A549 (cell line): ENCODE results near the gene B4GALT7. TPM values are rescaled to one million over a fixed set of nuclear protein-coding genes. Genes with fewer than 3 reads are reported as not detected.

Experiments
- ATAC-seq, 2 experiments: fragments of 200-7000 bp in 1 of 2; fragments of >200 bp in 1 of 2; cut with Nextera tagmentation in 1 of 2; cut with Tn5 transposase in 1 of 2; 3 replicates each; pipeline versions ENCODE4 v1.8.0 to v1.9.1; 2018 to 2020; ENCODE audit warnings: mild to moderate bottlenecking in 1 of 2, moderate library complexity in 1 of 2
- CTCF ChIA-PET: fragments of 300-600 bp; sonication (Branson Sonifier 250); formaldehyde crosslinking; extraction: SDS; loops from one replicate; lab custom pipeline; 2021; ENCODE audit warnings: antibody characterized with exemption, inconsistent platforms; lab: Yijun Ruan, JAX
- POLR2A ChIA-PET: fragments of 350-600 bp; formaldehyde crosslinking; extraction: SDS; loops from one replicate; lab custom pipeline; 2021; ENCODE audit warnings: antibody characterized with exemption, inconsistent platforms; lab: Yijun Ruan, JAX
- DNase-seq, 2 experiments: peaks; one replicate each; pipeline versions ENCODE4 v3.0.0 to v3.0.0-alpha.2; 2011 to 2016; ENCODE audit warnings: low read depth in 1 of 2, low spot score in 1 of 2
- FAIRE-seq: peaks from 2 replicates; lab custom pipeline; 2011; peaks lifted over from hg19 to GRCh38; lab: Jason Lieb, UNC
- H3K27ac ChIP-seq, 2 experiments: fragments of >200 bp; sonication (Bioruptor Twin); formaldehyde crosslinking; 3 replicates each; pipeline ENCODE4 v1.5.1; 2016 to 2017
- H3K4me1 ChIP-seq: fragments of >200 bp; sonication (Bioruptor Twin); formaldehyde crosslinking; 3 replicates; pipeline ENCODE4 v1.6.1; 2016
- H3K4me2 ChIP-seq: fragments of >200 bp; sonication (Bioruptor Twin); formaldehyde crosslinking; 3 replicates; pipeline ENCODE4 v1.6.1; 2016
- H3K4me3 ChIP-seq: fragments of >200 bp; sonication (Bioruptor Twin); formaldehyde crosslinking; 3 replicates; pipeline ENCODE4 v1.5.1; 2016
- H3K9me3 ChIP-seq: fragments of >200 bp; sonication (Bioruptor Twin); formaldehyde crosslinking; 3 replicates; pipeline ENCODE4 v1.6.1; 2016
- BHLHE40 ChIP-seq: IDR thresholded peaks from 2 replicates; pipeline ENCODE4 v1.6.1; 2012; ENCODE audit warnings: low read depth, low read length, inconsistent platforms
- CBX2 ChIP-seq: fragments of 200-600 bp; sonication (generic); IDR thresholded peaks from 2 replicates; pipeline ENCODE4 v1.6.1; 2016; ENCODE audit warnings: low read depth, mild to moderate bottlenecking, borderline replicate concordance
- CHD2 ChIP-seq: fragments of 150-350 bp; IDR thresholded peaks from 2 replicates; pipeline ENCODE4 v1.6.1; 2014; ENCODE audit warnings: low read length; ENCODE audit not compliant: partially characterized antibody
- CHD4 ChIP-seq: fragments of 200-600 bp; sonication (generic); IDR thresholded peaks from 2 replicates; pipeline ENCODE4 v1.6.1; 2016; ENCODE audit warnings: antibody characterized with exemption, mild to moderate bottlenecking, borderline replicate concordance
- EHF ChIP-seq: fragments of 250-450 bp; sonication (Bioruptor Pico); IDR thresholded peaks from 2 replicates; pipeline ENCODE4 v1.5.0; 2020; ENCODE audit warnings: mild to moderate bottlenecking
- FOSB ChIP-seq: fragments of 250-450 bp; sonication (Bioruptor Pico); IDR thresholded peaks from 2 replicates; pipeline ENCODE4 v1.5.0; 2020; ENCODE audit warnings: mild to moderate bottlenecking, moderate library complexity
- HDAC2 ChIP-seq: fragments of 200-600 bp; sonication (generic); IDR thresholded peaks from 2 replicates; pipeline ENCODE4 v1.6.1; 2016
- MAFK ChIP-seq: fragments of 450-650 bp; IDR thresholded peaks from 2 replicates; pipeline ENCODE4 v1.6.1; 2014; ENCODE audit not compliant: partially characterized antibody
- MAZ ChIP-seq: fragments of 150-350 bp; IDR thresholded peaks from 2 replicates; pipeline ENCODE4 v1.6.1; 2014; ENCODE audit warnings: antibody characterized with exemption, low read depth, low read length, borderline replicate concordance
- MYC ChIP-seq: IDR thresholded peaks from 2 replicates; pipeline ENCODE4 v1.6.1; 2012; ENCODE audit warnings: mild to moderate bottlenecking, inconsistent platforms, low read length, improper control_type of control experiment, borderline replicate concordance
- NR3C1 ChIP-seq: fragments of >200 bp; sonication (Bioruptor Twin); formaldehyde crosslinking; IDR thresholded peaks from 3 replicates; pipeline ENCODE4 v1.6.1; 2017
- POLR2A ChIP-seq: IDR thresholded peaks from 2 replicates; pipeline ENCODE4 v1.6.1; 2012; ENCODE audit warnings: mild to moderate bottlenecking, low read length
- RCOR1 ChIP-seq: fragments of 150-350 bp; IDR thresholded peaks from 2 replicates; pipeline ENCODE4 v1.6.1; 2014; ENCODE audit warnings: antibody characterized with exemption, low read length, low read depth
- RFX5 ChIP-seq: fragments of 450-650 bp; IDR thresholded peaks from 2 replicates; pipeline ENCODE4 v1.7.1; 2014; ENCODE audit warnings: antibody characterized with exemption, mild to moderate bottlenecking, moderate library complexity
- SMC3 ChIP-seq: fragments of >200 bp; sonication (Bioruptor Twin); formaldehyde crosslinking; IDR thresholded peaks from 3 replicates; pipeline ENCODE4 v1.6.1; 2018; ENCODE audit warnings: inconsistent platforms
- ZC3H11A ChIP-seq: fragments of 450-650 bp; IDR thresholded peaks from 2 replicates; pipeline ENCODE4 v1.6.1; 2014; ENCODE audit warnings: antibody characterized with exemption, mild to moderate bottlenecking
- ZSCAN20 ChIP-seq: fragments of 250-450 bp; sonication (Bioruptor Pico); IDR thresholded peaks from 2 replicates; pipeline ENCODE4 v1.8.0; 2022; ENCODE audit warnings: mild to moderate bottlenecking, moderate library complexity
- WGBS: methylation state at CpG from one replicate; pipeline ENCODE4 v1.1.6; 2017; ENCODE audit errors: missing lambda C conversion rate; 5-methylcytosine and 5-hydroxymethylcytosine counted together
- polyA plus RNA-seq, 4 experiments: library from polyadenylated mRNA; depleted of rRNA in 3 of 4; stranded (reverse); fragments of >200 nt; fragmentation: RNase III in 1 of 4; extraction: RNeasy Plus Mini Kit Qiagen cat#74134 plus additional on column Dnase treatment in 1 of 4; gene quantifications; 2 replicates in 3 of 4; 3 replicates in 1 of 4; pipeline ENCODE4 v1.2.3, GENCODE V29; 2011 to 2017
- TF ChIP-seq, protein P1 (sequence below): fragments of 250-450 bp; sonication (Bioruptor Pico); IDR thresholded peaks from 2 replicates; pipeline ENCODE4 v1.5.0; 2021; ENCODE audit warnings: mild to moderate bottlenecking, moderate library complexity, borderline replicate concordance
- TF ChIP-seq, protein P2 (sequence below): fragments of >200 bp; sonication (Bioruptor Twin); formaldehyde crosslinking; IDR thresholded peaks from 3 replicates; pipeline ENCODE4 v1.5.1; 2016
- TF ChIP-seq, protein P3 (sequence below): fragments of 200-600 bp; sonication (generic); IDR thresholded peaks from 2 replicates; pipeline ENCODE4 v1.6.1; 2016; ENCODE audit warnings: antibody characterized with exemption, mild to moderate bottlenecking, moderate library complexity

The B4GALT7 gene
- polyA plus RNA-seq, 2 of the 4 experiments (the other 2 are of a cell fraction): 13.0 to 18.0 TPM

DNA sequence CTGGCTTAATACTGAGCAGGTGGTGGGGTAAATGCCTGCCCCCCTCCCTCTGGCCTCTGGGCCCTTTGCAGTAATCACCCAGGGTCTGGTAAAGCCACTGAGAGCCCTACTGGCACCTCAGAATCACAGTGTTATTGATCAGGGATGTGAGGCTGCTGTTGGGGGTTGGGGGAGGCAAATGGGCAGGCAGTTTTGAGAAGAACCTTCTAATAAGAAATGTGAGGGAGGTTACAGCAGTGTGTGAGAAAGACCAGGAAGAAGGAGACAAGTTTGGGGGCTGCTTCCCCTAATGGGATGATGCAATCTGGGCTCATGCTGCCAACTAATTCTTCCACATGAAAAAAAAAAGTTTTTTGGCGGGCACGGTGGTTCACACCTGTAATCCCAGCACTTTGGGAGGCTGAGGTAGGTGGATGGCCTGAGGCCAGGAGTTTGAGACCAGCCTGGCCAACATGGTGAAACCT is 3.1 kb upstream of the B4GALT7 start:
- H3K9me3 ChIP-seq: no peaks in the 10 kb centered on the region
- peaks cover 22% of the 10 kb centered on the region; the same call in 2 of the 3 replicates for H3K4me1 ChIP-seq
- no peak overlapping the region for H3K27ac ChIP-seq
- no peak for FAIRE-seq
- TF ChIP-seq SMC3 (no peak), FOSB (CRISPR knock-in tag) (no peak), CBX2 (no peak), HDAC2 (no peak), RFX5 (no peak), MAZ (no peak), POLR2A (no peak), CHD2 (no peak), CHD4 (no peak), ZSCAN20 (CRISPR knock-in tag) (no peak), RCOR1 (no peak), EHF (CRISPR knock-in tag) (no peak), MAFK (no peak), NR3C1 (no peak), MYC (no peak)
- TF ChIP-seq, protein P1, sequence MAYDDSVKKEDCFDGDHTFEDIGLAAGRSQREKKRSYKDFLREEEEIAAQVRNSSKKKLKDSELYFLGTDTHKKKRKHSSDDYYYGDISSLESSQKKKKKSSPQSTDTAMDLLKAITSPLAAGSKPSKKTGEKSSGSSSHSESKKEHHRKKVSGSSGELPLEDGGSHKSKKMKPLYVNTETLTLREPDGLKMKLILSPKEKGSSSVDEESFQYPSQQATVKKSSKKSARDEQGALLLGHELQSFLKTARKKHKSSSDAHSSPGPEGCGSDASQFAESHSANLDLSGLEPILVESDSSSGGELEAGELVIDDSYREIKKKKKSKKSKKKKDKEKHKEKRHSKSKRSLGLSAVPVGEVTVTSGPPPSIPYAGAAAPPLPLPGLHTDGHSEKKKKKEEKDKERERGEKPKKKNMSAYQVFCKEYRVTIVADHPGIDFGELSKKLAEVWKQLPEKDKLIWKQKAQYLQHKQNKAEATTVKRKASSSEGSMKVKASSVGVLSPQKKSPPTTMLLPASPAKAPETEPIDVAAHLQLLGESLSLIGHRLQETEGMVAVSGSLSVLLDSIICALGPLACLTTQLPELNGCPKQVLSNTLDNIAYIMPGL: no peak
- TF ChIP-seq, protein P2, sequence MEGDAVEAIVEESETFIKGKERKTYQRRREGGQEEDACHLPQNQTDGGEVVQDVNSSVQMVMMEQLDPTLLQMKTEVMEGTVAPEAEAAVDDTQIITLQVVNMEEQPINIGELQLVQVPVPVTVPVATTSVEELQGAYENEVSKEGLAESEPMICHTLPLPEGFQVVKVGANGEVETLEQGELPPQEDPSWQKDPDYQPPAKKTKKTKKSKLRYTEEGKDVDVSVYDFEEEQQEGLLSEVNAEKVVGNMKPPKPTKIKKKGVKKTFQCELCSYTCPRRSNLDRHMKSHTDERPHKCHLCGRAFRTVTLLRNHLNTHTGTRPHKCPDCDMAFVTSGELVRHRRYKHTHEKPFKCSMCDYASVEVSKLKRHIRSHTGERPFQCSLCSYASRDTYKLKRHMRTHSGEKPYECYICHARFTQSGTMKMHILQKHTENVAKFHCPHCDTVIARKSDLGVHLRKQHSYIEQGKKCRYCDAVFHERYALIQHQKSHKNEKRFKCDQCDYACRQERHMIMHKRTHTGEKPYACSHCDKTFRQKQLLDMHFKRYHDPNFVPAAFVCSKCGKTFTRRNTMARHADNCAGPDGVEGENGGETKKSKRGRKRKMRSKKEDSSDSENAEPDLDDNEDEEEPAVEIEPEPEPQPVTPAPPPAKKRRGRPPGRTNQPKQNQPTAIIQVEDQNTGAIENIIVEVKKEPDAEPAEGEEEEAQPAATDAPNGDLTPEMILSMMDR: no peak
- WGBS: 100% methylated on average over 2 of the region's 2 CpGs
- DNase-seq: no peak
- ATAC-seq: no peak
- no peak overlapping the region for H3K4me3 ChIP-seq
- ChIA-PET CTCF (no interaction called here), POLR2A (no interaction called here)
- H3K4me2 ChIP-seq: no peak overlapping the region

DNA sequence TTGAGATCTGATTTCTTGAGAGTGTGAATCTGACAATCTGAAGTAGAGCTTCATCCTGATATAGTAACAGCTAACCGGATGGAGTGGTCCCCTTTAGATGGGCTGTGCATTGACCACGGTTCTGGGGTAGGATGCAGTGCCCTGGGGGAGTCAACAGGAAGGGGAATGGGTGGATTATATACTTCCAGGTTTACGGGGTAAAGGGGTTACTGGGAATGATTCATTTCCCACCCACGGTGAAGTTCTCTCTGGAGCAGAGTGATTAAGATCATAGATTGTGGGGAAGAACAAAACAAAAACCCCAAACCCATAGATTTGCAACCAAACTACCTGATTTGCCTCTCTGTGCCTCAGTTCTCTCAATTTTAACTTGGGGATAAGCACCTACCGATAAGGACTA is 1.5 kb upstream of the B4GALT7 start:
- POLR2A ChIA-PET: no interaction called here
- FAIRE-seq (no peak), DNase-seq (no peak), ATAC-seq (no peak)
- TF ChIP-seq ZC3H11A: no peak
- no peak for TF ChIP-seq RCOR1
- TF ChIP-seq ZSCAN20 (CRISPR knock-in tag): no peak
- no peak for TF ChIP-seq CHD2
- TF ChIP-seq, protein P3, sequence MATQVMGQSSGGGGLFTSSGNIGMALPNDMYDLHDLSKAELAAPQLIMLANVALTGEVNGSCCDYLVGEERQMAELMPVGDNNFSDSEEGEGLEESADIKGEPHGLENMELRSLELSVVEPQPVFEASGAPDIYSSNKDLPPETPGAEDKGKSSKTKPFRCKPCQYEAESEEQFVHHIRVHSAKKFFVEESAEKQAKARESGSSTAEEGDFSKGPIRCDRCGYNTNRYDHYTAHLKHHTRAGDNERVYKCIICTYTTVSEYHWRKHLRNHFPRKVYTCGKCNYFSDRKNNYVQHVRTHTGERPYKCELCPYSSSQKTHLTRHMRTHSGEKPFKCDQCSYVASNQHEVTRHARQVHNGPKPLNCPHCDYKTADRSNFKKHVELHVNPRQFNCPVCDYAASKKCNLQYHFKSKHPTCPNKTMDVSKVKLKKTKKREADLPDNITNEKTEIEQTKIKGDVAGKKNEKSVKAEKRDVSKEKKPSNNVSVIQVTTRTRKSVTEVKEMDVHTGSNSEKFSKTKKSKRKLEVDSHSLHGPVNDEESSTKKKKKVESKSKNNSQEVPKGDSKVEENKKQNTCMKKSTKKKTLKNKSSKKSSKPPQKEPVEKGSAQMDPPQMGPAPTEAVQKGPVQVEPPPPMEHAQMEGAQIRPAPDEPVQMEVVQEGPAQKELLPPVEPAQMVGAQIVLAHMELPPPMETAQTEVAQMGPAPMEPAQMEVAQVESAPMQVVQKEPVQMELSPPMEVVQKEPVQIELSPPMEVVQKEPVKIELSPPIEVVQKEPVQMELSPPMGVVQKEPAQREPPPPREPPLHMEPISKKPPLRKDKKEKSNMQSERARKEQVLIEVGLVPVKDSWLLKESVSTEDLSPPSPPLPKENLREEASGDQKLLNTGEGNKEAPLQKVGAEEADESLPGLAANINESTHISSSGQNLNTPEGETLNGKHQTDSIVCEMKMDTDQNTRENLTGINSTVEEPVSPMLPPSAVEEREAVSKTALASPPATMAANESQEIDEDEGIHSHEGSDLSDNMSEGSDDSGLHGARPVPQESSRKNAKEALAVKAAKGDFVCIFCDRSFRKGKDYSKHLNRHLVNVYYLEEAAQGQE: no peak
- TF ChIP-seq BHLHE40: no peak
- Histone ChIP-seq H3K9me3 (no peaks in the 10 kb centered on the region), H3K4me2 (peak overlapping the region; percentile 67; the same call in 1 of the 3 replicates), H3K27ac (no peak overlapping the region), H3K4me1 (peaks cover 20% of the 10 kb centered on the region; the same call in 2 of the 3 replicates), H3K4me3 (no peak overlapping the region)
- 26% methylated on average over 5 of the region's 5 CpGs for WGBS
- CTCF ChIA-PET: interaction anchor here (1.0 to 1.5 kb wide), 4 partner anchors 11 to 106 kb away, joined by 3 to 4 read pairs (median 4); no protein-coding TSS in a partner anchor
